K562 treated with DMSO at 1 percent for 24 hours (cell line): ENCODE measurements around the gene NT5E. TPM values are rescaled to one million over a fixed set of nuclear protein-coding genes. Genes with fewer than 3 reads are reported as not detected.

Experiments used
- total RNA-seq: library from RNA; unstranded; fragments of 300-600 nt; gene quantifications from 2 replicates; pipeline ENCODE4 v1.2.3, GENCODE V29; 2022; ENCODE audit warnings: low read depth; ENCODE audit not compliant: insufficient read depth

Gene NT5E
- total RNA-seq: not detected in 2 replicates

GRCh38 chr6:85449818-85450759 is at the start of gene NT5E:
NT5E (plus strand) TSS chr6:85450083; CDS start chr6:85450140, 57 bp downstream.

Other genes starting within 250 kb of the NT5E start
- 50.6 and 55.6 TPM in 2 replicates for gene SNX14, start 143.8 kb downstream of the NT5E start, total RNA-seq
- 19.6 and 22.6 TPM in 2 replicates for gene SYNCRIP, start 192.8 kb downstream of the NT5E start, total RNA-seq